Measurements from ENCODE around the gene NBAS. TPM values are rescaled to one million over a fixed set of nuclear protein-coding genes. Genes with fewer than 3 reads are reported as not detected.

The NBAS gene
- total RNA-seq, 2 donors from 2014 or later = 31.5 to 32.0 TPM

GRCh38 chr2:15369129-15369528 is 192.0 kb downstream of the NBAS start:
- H3K36me3 ChIP-seq = peaks cover 2% of the 10 kb centered on the region
- ATAC-seq (ENCODE audit: insufficient number of reproducible peaks, low FRiP score, low read depth) = no peak
- TF ChIP-seq CTCF (IDR thresholded peaks at IDR 0.05) = no peak

DNA sequence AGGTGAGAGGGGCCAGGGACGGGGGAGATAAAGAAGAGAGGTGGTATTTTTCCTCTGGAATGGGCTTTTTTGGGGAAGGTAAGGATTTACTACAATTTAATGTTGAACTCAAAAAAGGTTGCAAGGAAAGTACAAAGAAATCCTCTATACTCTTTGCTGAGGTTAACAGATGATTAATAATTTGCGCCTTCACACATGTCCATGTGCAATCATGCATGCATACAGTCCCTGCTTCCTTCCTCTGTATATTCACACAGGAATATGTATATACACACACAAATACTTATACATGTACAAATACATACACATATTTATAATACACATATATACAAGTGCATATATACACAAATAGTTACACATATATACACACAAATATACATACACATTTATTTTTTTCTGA is 193.4 kb downstream of the NBAS start:
- Histone ChIP-seq H3K36me3 (no peaks in the 10 kb centered on the region), H3K27me3 (replicated peaks; ENCODE audit: insufficient read depth) (no peaks in the 10 kb centered on the region), H3K27ac (no peak overlapping the region), H3K4me1 (ENCODE audit: control insufficient read depth in 1 of 2, low read depth in 2 of 2) (no peaks in the 10 kb centered on the region), H3K9me3 (no peaks in the 10 kb centered on the region), H3K4me3 (no peak overlapping the region)
- no peak for TF ChIP-seq CTCF (IDR thresholded peaks at IDR 0.05)
- DNase-seq (ENCODE audit: low spot score) = no peak
- no peak for ATAC-seq (ENCODE audit: insufficient number of reproducible peaks, low FRiP score, low read depth)

More at GRCh38 chr2:15369129-15369528, 192.0 kb downstream of the NBAS start:
- no peaks in the 10 kb centered on the region for H3K27me3 ChIP-seq (replicated peaks; ENCODE audit: insufficient read depth)
- no peaks in the 10 kb centered on the region for H3K4me1 ChIP-seq (ENCODE audit: control insufficient read depth in 1 of 2, low read depth in 2 of 2)
- no peaks in the 10 kb centered on the region for H3K9me3 ChIP-seq
- no peak overlapping the region for H3K27ac ChIP-seq
- H3K4me3 ChIP-seq = no peak overlapping the region
- no peak for DNase-seq (ENCODE audit: low spot score)

- no peak overlapping the region for H3K4me3 ChIP-seq
- no peak overlapping the region for H3K27ac ChIP-seq
- no peaks in the 10 kb centered on the region for H3K9me3 ChIP-seq
- H3K4me1 ChIP-seq (ENCODE audit: control insufficient read depth in 1 of 2, low read depth in 2 of 2) = no peaks in the 10 kb centered on the region
- no peaks in the 10 kb centered on the region for H3K36me3 ChIP-seq
- no peak for TF ChIP-seq CTCF (IDR thresholded peaks at IDR 0.05)
- no peak for ATAC-seq (ENCODE audit: insufficient number of reproducible peaks, low FRiP score, low read depth)
- no peaks in the 10 kb centered on the region for H3K27me3 ChIP-seq (replicated peaks; ENCODE audit: insufficient read depth)
- DNase-seq (ENCODE audit: low spot score) = no peak
Measured at GRCh38 chr2:15367205-15367604, 193.9 kb downstream of the NBAS start.

- Histone ChIP-seq H3K4me3 (no peak overlapping the region), H3K36me3 (no peaks in the 10 kb centered on the region), H3K4me1 (ENCODE audit: control insufficient read depth in 1 of 2, low read depth in 2 of 2) (no peaks in the 10 kb centered on the region), H3K27me3 (replicated peaks; ENCODE audit: insufficient read depth) (no peaks in the 10 kb centered on the region), H3K27ac (no peak overlapping the region), H3K9me3 (no peaks in the 10 kb centered on the region)
- TF ChIP-seq CTCF (IDR thresholded peaks at IDR 0.05) = no peak
- no peak for DNase-seq (ENCODE audit: low spot score)
- no peak for ATAC-seq (ENCODE audit: insufficient number of reproducible peaks, low FRiP score, low read depth)
Measured at GRCh38 chr2:15365411-15365810, 195.7 kb downstream of the NBAS start.

GRCh38 chr2:15364561-15364960 is 196.6 kb downstream of the NBAS start:
- H3K27ac ChIP-seq = no peak overlapping the region
- TF ChIP-seq CTCF (IDR thresholded peaks at IDR 0.05) = no peak
- H3K36me3 ChIP-seq = no peaks in the 10 kb centered on the region
- ATAC-seq (ENCODE audit: insufficient number of reproducible peaks, low FRiP score, low read depth) (no peak), DNase-seq (ENCODE audit: low spot score) (no peak)
- H3K4me1 ChIP-seq (ENCODE audit: control insufficient read depth in 1 of 2, low read depth in 2 of 2) = no peaks in the 10 kb centered on the region
- no peaks in the 10 kb centered on the region for H3K9me3 ChIP-seq
- H3K4me3 ChIP-seq = no peak overlapping the region
- no peaks in the 10 kb centered on the region for H3K27me3 ChIP-seq (replicated peaks; ENCODE audit: insufficient read depth)

Measured in thoracic aorta (tissue), 2 donors.